Measurements from ENCODE around the gene ITGA11. TPM values are rescaled to one million over a fixed set of nuclear protein-coding genes. Genes with fewer than 3 reads are reported as not detected.
A peak's percentile ranks its signal among the peaks of the same experiment; 100 is the strongest.

ITGA11 gene
- total RNA-seq, 4 donors from 2014 or later, result 0.83 to 3.6 (median 2.0) TPM

DNA sequence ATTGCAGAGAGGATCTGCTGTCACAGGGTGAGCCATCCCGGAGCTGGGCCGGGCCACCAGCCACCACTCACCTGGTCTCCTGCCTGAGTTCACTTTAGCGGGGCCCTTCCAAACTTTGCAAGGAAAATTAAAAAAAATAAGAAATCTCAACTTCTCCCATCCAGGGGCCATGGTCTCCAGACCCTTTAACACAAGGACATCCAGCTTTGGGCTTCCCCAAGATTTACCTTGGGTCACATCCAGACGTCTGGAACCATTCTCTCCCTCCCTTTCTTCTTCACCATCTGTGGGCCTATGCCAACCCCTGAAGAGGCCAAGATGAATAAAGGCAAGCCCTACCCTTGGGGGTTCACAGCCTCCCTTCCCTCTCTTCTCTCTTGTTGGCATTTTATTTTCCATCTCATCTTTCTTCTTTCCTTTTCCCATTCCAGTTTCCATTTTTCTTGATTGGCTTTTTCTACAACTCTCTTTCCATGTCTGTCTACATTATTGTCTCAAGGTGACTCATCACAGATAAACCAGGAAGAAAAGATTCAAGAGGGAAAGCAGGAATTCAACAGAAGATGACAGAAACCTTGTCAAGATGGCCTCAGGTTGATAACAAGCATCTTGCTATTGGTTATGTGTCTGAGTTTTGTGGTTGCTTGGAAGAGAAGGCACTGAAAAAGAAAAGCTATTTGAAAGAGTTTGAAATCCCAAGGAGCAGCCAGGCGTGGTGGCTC, 49.5 kb downstream of the ITGA11 start:
- WGBS, result 81% methylated on average over 5 of the region's 5 CpGs
- no peaks in the 10 kb centered on the region for H3K9me3 ChIP-seq
- H3K36me3 ChIP-seq, result no peaks in the 10 kb centered on the region
- DNase-seq (ENCODE audit: low spot score in 2 of 2), result peak in 1 of 2 donors; percentile 45
- peaks cover 5% of the 10 kb centered on the region for H3K27me3 ChIP-seq
- no peak overlapping the region for H3K27ac ChIP-seq
- peaks cover 8% of the 10 kb centered on the region for H3K4me1 ChIP-seq
- no peak for TF ChIP-seq POLR2AphosphoS5 (IDR thresholded peaks at IDR 0.05)
- no peak for TF ChIP-seq POLR2A (IDR thresholded peaks at IDR 0.05)
- TF ChIP-seq, protein P1, sequence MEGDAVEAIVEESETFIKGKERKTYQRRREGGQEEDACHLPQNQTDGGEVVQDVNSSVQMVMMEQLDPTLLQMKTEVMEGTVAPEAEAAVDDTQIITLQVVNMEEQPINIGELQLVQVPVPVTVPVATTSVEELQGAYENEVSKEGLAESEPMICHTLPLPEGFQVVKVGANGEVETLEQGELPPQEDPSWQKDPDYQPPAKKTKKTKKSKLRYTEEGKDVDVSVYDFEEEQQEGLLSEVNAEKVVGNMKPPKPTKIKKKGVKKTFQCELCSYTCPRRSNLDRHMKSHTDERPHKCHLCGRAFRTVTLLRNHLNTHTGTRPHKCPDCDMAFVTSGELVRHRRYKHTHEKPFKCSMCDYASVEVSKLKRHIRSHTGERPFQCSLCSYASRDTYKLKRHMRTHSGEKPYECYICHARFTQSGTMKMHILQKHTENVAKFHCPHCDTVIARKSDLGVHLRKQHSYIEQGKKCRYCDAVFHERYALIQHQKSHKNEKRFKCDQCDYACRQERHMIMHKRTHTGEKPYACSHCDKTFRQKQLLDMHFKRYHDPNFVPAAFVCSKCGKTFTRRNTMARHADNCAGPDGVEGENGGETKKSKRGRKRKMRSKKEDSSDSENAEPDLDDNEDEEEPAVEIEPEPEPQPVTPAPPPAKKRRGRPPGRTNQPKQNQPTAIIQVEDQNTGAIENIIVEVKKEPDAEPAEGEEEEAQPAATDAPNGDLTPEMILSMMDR (IDR thresholded peaks at IDR 0.05), result no peak
- TF ChIP-seq EP300 (IDR thresholded peaks at IDR 0.05), result no peak
- no peak overlapping the region for H3K4me3 ChIP-seq

DNA sequence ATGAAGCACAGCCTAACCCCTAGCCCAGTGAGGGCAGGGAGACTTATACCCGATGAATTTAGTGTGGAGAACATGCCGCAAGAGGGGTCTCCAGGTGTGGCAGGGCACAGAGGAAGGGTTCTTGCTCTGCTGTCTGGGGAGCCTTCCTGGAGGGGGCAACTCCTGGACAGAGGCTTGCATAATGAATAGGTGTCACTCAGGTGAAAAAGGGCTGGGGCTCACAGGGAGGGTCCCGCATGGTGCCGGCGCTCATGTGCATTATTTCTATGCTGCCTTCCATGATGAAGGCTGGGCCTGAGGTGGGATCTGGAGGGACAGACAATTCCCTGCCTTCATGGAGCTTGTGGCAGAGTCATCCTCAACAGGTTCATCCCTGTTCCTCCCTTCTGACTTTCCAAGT, 51.5 kb downstream of the ITGA11 start:
- H3K4me3 ChIP-seq, result no peak overlapping the region
- DNase-seq (ENCODE audit: low spot score in 2 of 2), result peak in 1 of 2 donors; percentile 49
- no peak overlapping the region for H3K27ac ChIP-seq
- TF ChIP-seq, protein P1 (IDR thresholded peaks at IDR 0.05), result no peak
- no peak for TF ChIP-seq EP300 (IDR thresholded peaks at IDR 0.05)
- TF ChIP-seq POLR2A (IDR thresholded peaks at IDR 0.05), result no peak
- TF ChIP-seq POLR2AphosphoS5 (IDR thresholded peaks at IDR 0.05), result no peak
- 91% methylated on average over 5 of the region's 5 CpGs for WGBS
- H3K36me3 ChIP-seq, result no peaks in the 10 kb centered on the region
- no peaks in the 10 kb centered on the region for H3K9me3 ChIP-seq
- peaks cover 8% of the 10 kb centered on the region for H3K4me1 ChIP-seq
- H3K27me3 ChIP-seq, result no peaks in the 10 kb centered on the region

DNA sequence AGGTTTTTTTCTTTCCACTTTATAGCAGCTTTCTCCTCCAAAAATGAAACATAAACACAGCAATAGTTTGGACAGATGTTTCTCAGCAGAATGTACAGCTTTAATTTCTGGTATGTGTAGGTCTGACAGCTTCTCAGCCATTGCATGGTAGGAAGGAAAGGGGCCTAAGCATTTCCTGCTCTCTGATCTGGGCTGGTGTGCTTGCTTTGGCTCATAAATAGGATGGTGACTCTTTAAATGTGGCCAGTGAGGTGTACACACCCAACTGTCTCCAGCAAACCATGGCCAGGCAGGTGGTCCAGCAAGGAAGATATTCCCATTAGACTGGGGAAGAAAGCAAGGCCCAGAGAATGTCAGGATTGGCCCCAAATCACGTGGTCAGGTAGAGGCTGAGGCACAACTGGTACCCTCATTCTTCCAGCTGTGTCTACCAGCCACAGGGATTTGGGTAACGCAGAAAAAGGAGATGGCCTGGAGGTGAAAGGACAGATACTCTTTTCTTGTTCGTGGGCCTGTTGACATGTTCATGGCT, 52.1 kb downstream of the ITGA11 start:
- Histone ChIP-seq H3K36me3 (no peaks in the 10 kb centered on the region), H3K4me1 (peaks cover 7% of the 10 kb centered on the region), H3K9me3 (no peaks in the 10 kb centered on the region), H3K4me3 (no peak overlapping the region), H3K27ac (no peak overlapping the region), H3K27me3 (no peaks in the 10 kb centered on the region)
- DNase-seq (ENCODE audit: low spot score in 2 of 2), result peak in 1 of 2 donors; percentile 28
- TF ChIP-seq POLR2A (IDR thresholded peaks at IDR 0.05) (no peak), POLR2AphosphoS5 (IDR thresholded peaks at IDR 0.05) (no peak)
- TF ChIP-seq, protein P1 (IDR thresholded peaks at IDR 0.05), result no peak
- 78% methylated on average over 2 of the region's 3 CpGs for WGBS

DNA sequence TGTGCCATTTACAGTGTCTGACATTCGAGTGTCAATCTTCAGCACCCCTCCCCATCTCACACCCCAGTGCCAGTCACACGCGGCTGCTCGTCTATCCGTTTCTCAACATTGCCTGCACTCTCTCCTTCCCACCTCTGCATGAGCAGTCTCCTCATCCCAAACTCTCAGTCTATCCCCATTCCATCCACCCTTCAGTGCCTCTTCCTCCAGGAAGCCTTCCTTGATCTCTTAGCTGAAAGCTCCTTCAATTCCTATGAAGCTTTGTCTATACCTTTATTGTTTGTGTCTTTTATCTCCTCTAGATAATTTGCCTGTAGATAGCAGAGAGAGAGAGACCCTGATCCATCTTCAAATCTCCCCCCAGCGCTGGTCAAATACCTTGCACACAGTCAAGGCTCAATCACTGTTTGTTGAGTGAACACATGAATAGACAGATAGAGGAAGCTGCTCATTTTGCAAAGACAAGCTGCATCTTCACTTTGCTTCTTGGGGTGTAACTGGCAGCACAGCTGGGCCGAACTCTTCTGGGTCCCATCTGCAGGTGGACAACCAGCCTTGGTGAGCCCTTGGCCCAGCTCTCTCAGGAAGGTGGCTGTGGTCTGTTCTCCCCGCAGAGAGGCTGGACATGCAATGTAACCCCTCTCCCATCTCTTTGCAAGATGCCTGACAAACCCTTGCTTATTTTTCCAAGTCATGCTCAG, 52.8 kb downstream of the ITGA11 start:
- no peaks in the 10 kb centered on the region for H3K27me3 ChIP-seq
- no peaks in the 10 kb centered on the region for H3K9me3 ChIP-seq
- H3K36me3 ChIP-seq, result no peaks in the 10 kb centered on the region
- WGBS, result 87% methylated on average over 8 of the region's 8 CpGs
- no peak overlapping the region for H3K4me3 ChIP-seq
- no peak overlapping the region for H3K27ac ChIP-seq
- TF ChIP-seq POLR2A (IDR thresholded peaks at IDR 0.05) (no peak), EP300 (IDR thresholded peaks at IDR 0.05) (no peak), POLR2AphosphoS5 (IDR thresholded peaks at IDR 0.05) (no peak)
- TF ChIP-seq, protein P1 (IDR thresholded peaks at IDR 0.05), result no peak
- peaks cover 4% of the 10 kb centered on the region for H3K4me1 ChIP-seq
- DNase-seq (ENCODE audit: low spot score in 2 of 2), result peak in 1 of 2 donors; percentile 54

DNA sequence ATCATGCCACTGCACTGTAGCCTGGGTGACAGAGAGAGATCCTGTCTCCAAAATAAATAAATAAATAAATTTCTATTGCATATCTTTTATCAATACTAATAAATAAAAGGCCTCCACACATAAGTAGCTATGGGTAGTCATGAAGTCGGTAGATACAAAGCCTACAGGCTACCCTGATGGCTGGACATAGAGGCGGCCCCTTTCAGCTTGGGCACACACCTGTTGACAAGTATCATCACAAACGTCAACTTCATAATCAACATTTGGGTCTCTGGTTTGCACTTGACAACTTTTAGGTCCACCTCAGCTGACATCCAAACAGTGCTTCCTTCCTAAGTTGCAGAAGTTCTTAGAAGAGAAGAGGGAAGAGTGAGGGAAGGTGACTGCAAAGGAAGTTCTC, 53.4 kb downstream of the ITGA11 start:
- Histone ChIP-seq H3K36me3 (no peaks in the 10 kb centered on the region), H3K27ac (no peak overlapping the region), H3K4me3 (no peak overlapping the region), H3K9me3 (no peaks in the 10 kb centered on the region), H3K4me1 (peaks cover 3% of the 10 kb centered on the region), H3K27me3 (no peaks in the 10 kb centered on the region)
- WGBS, result 90% methylated on average over 3 of the region's 3 CpGs
- TF ChIP-seq, protein P1 (IDR thresholded peaks at IDR 0.05), result no peak
- no peak for TF ChIP-seq POLR2A (IDR thresholded peaks at IDR 0.05)
- no peak for TF ChIP-seq EP300 (IDR thresholded peaks at IDR 0.05)
- no peak for TF ChIP-seq POLR2AphosphoS5 (IDR thresholded peaks at IDR 0.05)
- peak in 1 of 2 donors; percentile 18 for DNase-seq (ENCODE audit: low spot score in 2 of 2)

Data from suprapubic skin (tissue), 4 donors.